K562 (cell line): ENCODE measurements around the gene OOSP2. TPM values are rescaled to one million over a fixed set of nuclear protein-coding genes. Genes with fewer than 3 reads are reported as not detected.

Experiments used
- ATAC-seq: fragments of 200-7000 bp; cut with Tn5 transposase; 3 replicates; pipeline ENCODE4 v1.9.1; 2020; ENCODE audit warnings: moderate library complexity
- BruUV-seq: library from RNA; stranded (reverse); fragments of 400-500 nt; replicated peaks from 2 replicates; lab custom pipeline; 2021; lab: Mats Ljungman, UMichigan
- CTCF ChIA-PET: fragments of 300-600 bp; formaldehyde crosslinking; extraction: SDS; loops from one replicate; lab custom pipeline; 2021; ENCODE audit warnings: low intra/inter-chr PET ratio; lab: Yijun Ruan, JAX
- POLR2A ChIA-PET: fragments of 300-600, 350-650 bp; sonication (Branson Sonifier 250); formaldehyde crosslinking; extraction: SDS; loops from one replicate; lab custom pipeline; 2021; ENCODE audit warnings: antibody characterized with exemption, inconsistent platforms; lab: Yijun Ruan, JAX
- DNase-seq, 4 experiments: peaks; one replicate each; pipeline versions ENCODE4 v3.0.0 to v3.0.0-alpha.2; 2011 to 2018; ENCODE audit warnings: low spot score in 3 of 4, mixed read lengths in 3 of 4; ENCODE audit errors: extremely low read depth in 1 of 4
- FAIRE-seq: peaks from 2 replicates; lab custom pipeline; 2011; peaks lifted over from hg19 to GRCh38; lab: Jason Lieb, UNC
- H2AFZ ChIP-seq: 2 replicates; pipeline ENCODE4 v1.6.0; 2011; ENCODE audit warnings: low read depth, low read length, control low read depth, inconsistent platforms
- H3K27ac ChIP-seq: fragments of 200-600 bp; 3 replicates; pipeline ENCODE4 v1.8.0; 2011; ENCODE audit warnings: low read depth, mild to moderate bottlenecking, control low read depth, inconsistent platforms, low read length, moderate library complexity, mixed read lengths; ENCODE audit errors: extremely low read depth
- H3K27me3 ChIP-seq, 2 experiments: fragments of 300-600 bp in 1 of 2; 2 replicates in 1 of 2; 3 replicates in 1 of 2; pipeline versions ENCODE4 v1.6.0 to v1.8.0; 2011; ENCODE audit warnings: inconsistent platforms in 2 of 2, low read length in 2 of 2, mild to moderate bottlenecking in 1 of 2, mixed read lengths in 1 of 2, moderate library complexity in 1 of 2; ENCODE audit not compliant: control insufficient read depth in 2 of 2, insufficient read depth in 2 of 2
- H3K36me3 ChIP-seq: fragments of 300-600 bp; 3 replicates; pipeline ENCODE4 v1.8.0; 2011; ENCODE audit warnings: mild to moderate bottlenecking, low read length, inconsistent platforms; ENCODE audit not compliant: control insufficient read depth, insufficient read depth
- H3K4me1 ChIP-seq, 2 experiments: fragments of 200-600 bp in 1 of 2; replicated peaks in 1 of 2; 2 replicates in 1 of 2; 3 replicates in 1 of 2; pipeline versions ENCODE4 v1.5.1 to v1.8.0; 2011; ENCODE audit warnings: inconsistent platforms in 2 of 2, low read length in 2 of 2, mild to moderate bottlenecking in 1 of 2, mixed read lengths in 1 of 2, moderate library complexity in 1 of 2; ENCODE audit not compliant: control insufficient read depth in 2 of 2, insufficient read depth in 2 of 2
- H3K4me2 ChIP-seq: 2 replicates; pipeline ENCODE4 v1.6.1; 2011; ENCODE audit warnings: low read length, control low read depth, inconsistent platforms, mixed read lengths; ENCODE audit not compliant: insufficient read depth
- H3K4me3 ChIP-seq: fragments of 200-600 bp; sonication (generic), shearing (Covaris generic); 2 replicates; pipeline ENCODE4 v1.5.1; 2016; ENCODE audit warnings: control low read depth, inconsistent platforms
- H3K79me2 ChIP-seq: fragments of 200-600 bp; 3 replicates; pipeline ENCODE4 v1.8.0; 2011; ENCODE audit warnings: low read length, inconsistent platforms; ENCODE audit not compliant: control insufficient read depth, insufficient read depth
- H3K9ac ChIP-seq, 2 experiments: 2 replicates each; pipeline versions ENCODE4 v1.6.0 to v1.6.1; 2011; ENCODE audit warnings: low read depth in 2 of 2, low read length in 2 of 2, control low read depth in 1 of 2, inconsistent platforms in 1 of 2, mild to moderate bottlenecking in 1 of 2, mixed read lengths in 1 of 2; ENCODE audit not compliant: insufficient read depth in 1 of 2
- H3K9me1 ChIP-seq: one replicate; pipeline ENCODE4 v1.6.0; 2011; ENCODE audit warnings: inconsistent platforms, mild to moderate bottlenecking, low read length, moderate library complexity; ENCODE audit not compliant: control insufficient read depth, insufficient read depth
- H3K9me3 ChIP-seq: replicated peaks from 2 replicates; pipeline ENCODE4 v1.5.1; 2011; ENCODE audit warnings: low read depth, low read length, inconsistent platforms; ENCODE audit not compliant: control insufficient read depth, insufficient read depth
- H4K20me1 ChIP-seq: replicated peaks from 2 replicates; pipeline ENCODE4 v1.6.1; 2011; ENCODE audit warnings: low read length, inconsistent platforms, mixed read lengths; ENCODE audit not compliant: control insufficient read depth, insufficient read depth
- E2F6 ChIP-seq, 2 experiments: IDR thresholded peaks; 2 replicates each; pipeline ENCODE4 v1.6.1; 2011; ENCODE audit warnings: borderline replicate concordance in 1 of 2, control low read depth in 1 of 2, low read depth in 1 of 2, low read length in 1 of 2, mild to moderate bottlenecking in 1 of 2, mixed read lengths in 1 of 2, moderate library complexity in 1 of 2; ENCODE audit not compliant: insufficient read depth in 1 of 2, insufficient read length in 1 of 2, poor library complexity in 1 of 2, severe bottlenecking in 1 of 2; ENCODE audit errors: extremely low read depth in 1 of 2
- HLTF ChIP-seq: fragments of 450-650 bp; IDR thresholded peaks from 2 replicates; pipeline ENCODE4 v1.6.1; 2016
- NCOR1 ChIP-seq: fragments of 450-650 bp; IDR thresholded peaks from 2 replicates; pipeline ENCODE4 v1.6.1; 2016; ENCODE audit warnings: mild to moderate bottlenecking, moderate library complexity
- PHF21A ChIP-seq: fragments of 450-650 bp; IDR thresholded peaks from 2 replicates; pipeline ENCODE4 v1.6.1; 2017; ENCODE audit warnings: low read depth, borderline replicate concordance
- PML ChIP-seq: IDR thresholded peaks from 2 replicates; pipeline ENCODE4 v1.6.1; 2012; ENCODE audit warnings: low read length, inconsistent platforms
- RNF2 ChIP-seq: sonication (generic); IDR thresholded peaks from 2 replicates; pipeline ENCODE4 v1.6.1; 2016
- SAFB ChIP-seq: fragments of 200-400 bp; formaldehyde crosslinking; IDR thresholded peaks from 2 replicates; pipeline ENCODE4 v1.6.1; 2017; ENCODE audit warnings: low read depth, low read length, borderline replicate concordance
- ZNF384 ChIP-seq: IDR thresholded peaks from 2 replicates; pipeline ENCODE4 v1.6.1; 2012; ENCODE audit warnings: low read depth, low read length, improper control_type of control experiment
- ZNF507 ChIP-seq: conservative IDR thresholded peaks from 2 replicates; pipeline ENCODE4 v1.6.1; 2017; ENCODE audit warnings: missing genetic modification characterization, missing compliant biosample characterization
- ZNF592 ChIP-seq: fragments of 450-650 bp; IDR thresholded peaks from 2 replicates; pipeline ENCODE4 v1.6.1; 2017; ENCODE audit warnings: antibody characterized with exemption, mild to moderate bottlenecking
- WGBS: fragments of 100-300 bp; shearing (Covaris generic); methylation state at CpG from one replicate; pipeline ENCODE4 v1.1.6; 2016; ENCODE audit warnings: low coverage, mixed read lengths; ENCODE audit not compliant: insufficient coverage; ENCODE audit errors: missing lambda C conversion rate; 5-methylcytosine and 5-hydroxymethylcytosine counted together
- in situ Hi-C: fragments of 300-500 bp; cut with MboI; formaldehyde crosslinking; loops from 4 replicates; pipeline ENCODE4 v1.15.0; 2018; ENCODE audit warnings: inconsistent platforms, mixed read lengths
- intact Hi-C: fragments of 100-400 bp; cut with micrococcal nuclease; formaldehyde crosslinking; loops from 2 replicates; pipeline ENCODE4 v1.14.2; 2022
- polyA plus RNA-seq, 8 experiments: library from polyadenylated mRNA; depleted of rRNA in 4 of 8; stranded (reverse) in 5 of 8; unstranded in 3 of 8; fragments of >200 nt; fragmentation: Nextera tagmentation in 2 of 8; fragmentation: Illumina TruSeq in 1 of 8; extraction: Ambion mirVana in 2 of 8; extraction: Trizol in 1 of 8; gene quantifications; 2 replicates each; pipeline versions ENCODE4 v1.2.1 to v1.2.3, GENCODE V29; 2011 to 2014; ENCODE audit warnings: inconsistent platforms in 1 of 8, missing spikeins in 1 of 8
- total RNA-seq, 7 experiments: library from RNA; depleted of rRNA in 6 of 7; stranded (reverse); fragments of >200 nt in 6 of 7; fragmentation: Illumina TruSeq in 2 of 7; extraction: Trizol in 2 of 7; gene quantifications; 2 replicates each; pipeline versions ENCODE4 v1.2.1 to v1.2.3, GENCODE V29; 2011 to 2021; ENCODE audit warnings: low replicate concordance in 1 of 7

The OOSP2 gene
- total and polyA plus RNA-seq, 9 of the 15 experiments (the other 6 are each of a cell fraction or from before 2014, with no cell fraction given), result 0.14 to 1.5 (median 0.32) TPM; not detected in 4

GRCh38 chr11:60084631-60085273 lies 44.5 kb downstream of the OOSP2 start:
- Histone ChIP-seq H3K36me3 (no peaks in the 10 kb centered on the region), H3K9ac (no peak overlapping the region), H2AFZ (peak overlapping the region; percentile 44; the same call in 1 of the 2 replicates), H3K9me1 (no peaks in the 10 kb centered on the region), H3K79me2 (no peaks in the 10 kb centered on the region), H3K27me3 (no peaks in the 10 kb centered on the region), H3K4me1 (peaks cover 0 to 13% of the 10 kb centered on the region in 2 experiments; a peak in 2 of 5 replicates), H3K4me3 (no peak overlapping the region), H3K27ac (no peak overlapping the region), H4K20me1 (no peaks in the 10 kb centered on the region), H3K9me3 (peaks cover 3% of the 10 kb centered on the region; the same call in 1 of the 2 replicates), H3K4me2 (no peak overlapping the region)
- in situ Hi-C loops, result no loop called here
- ATAC-seq, result no peak
- no peak for FAIRE-seq
- intact Hi-C loops, result no loop called here
- DNase-seq, result no peak
- ChIA-PET CTCF (no interaction called here), POLR2A (interaction anchor here (0.6 kb wide), 2 partner anchors 12 to 324 kb away, joined by 3 to 4 read pairs; no protein-coding TSS in a partner anchor)
- WGBS, result 58% methylated on average over 3 of the region's 3 CpGs
- TF ChIP-seq SAFB (no peak), ZNF384 (no peak), HLTF (no peak)
- BruUV-seq, result no TSS peak

- intact Hi-C loops (no loop called here), in situ Hi-C loops (no loop called here)
- TF ChIP-seq E2F6 (IDR thresholded peaks at IDR 0.05; ENCODE audit: borderline replicate concordance in 1 of 2, extremely low read depth in 1 of 2, insufficient read depth in 1 of 2, insufficient read length in 1 of 2, low read depth in 1 of 2, low read length in 1 of 2, poor library complexity in 1 of 2, severe bottlenecking in 1 of 2) (peak in 1 of 2 experiments; percentile 22), RNF2 (no peak), ZNF592 (peak; percentile 52; the same call in 1 of the 2 replicates), PHF21A (no peak), PML (0 out of 2 replicates have a peak, but pooled peaks have one; percentile 44), NCOR1 (peak; percentile 72), ZNF507 (tag) (no peak)
Measured at GRCh38 chr11:60085909-60086308, 45.7 kb downstream of the OOSP2 start.

More at GRCh38 chr11:60085909-60086308, 45.7 kb downstream of the OOSP2 start:
- Histone ChIP-seq H3K9ac (no peak overlapping the region), H3K36me3 (no peaks in the 10 kb centered on the region), H2AFZ (peak overlapping the region; percentile 60), H3K79me2 (no peaks in the 10 kb centered on the region), H3K4me3 (no peak overlapping the region), H3K4me2 (peak overlapping the region; percentile 42), H3K27me3 (no peaks in the 10 kb centered on the region), H3K4me1 (peaks cover 0 to 13% of the 10 kb centered on the region in 2 experiments; a peak in 2 of 5 replicates), H3K9me1 (no peaks in the 10 kb centered on the region), H3K9me3 (no peaks in the 10 kb centered on the region; the same call in 1 of the 2 replicates), H4K20me1 (no peaks in the 10 kb centered on the region), H3K27ac (no peak overlapping the region; the same call in 2 of the 3 replicates)
- CTCF ChIA-PET, result interaction anchor here (0.7 kb wide), 1 partner anchor 177 kb away, joined by 3 read pairs; no protein-coding TSS in a partner anchor
- DNase-seq (peak in 2 of 4 experiments; percentile 56 to 64), ATAC-seq (peak; percentile 82), FAIRE-seq (peak; percentile 56)
- 0% methylated on average over 2 of the region's 2 CpGs for WGBS
- BruUV-seq, result no TSS peak
- POLR2A ChIA-PET, result no interaction called here
